Neural crest cell (in vitro differentiated cells): Measurements from ENCODE around the gene RFXAP. TPM values are rescaled to one million over a fixed set of nuclear protein-coding genes. Genes with fewer than 3 reads are reported as not detected.
"Not testable (repeated sequence)": the region's sequence is repeated elsewhere in the genome, so short reads cannot be mapped to it uniquely, and the experiment has no call there.

Experiments
- DNase-seq: peaks from one replicate; pipeline ENCODE4 v3.0.0; 2021; ENCODE audit warnings: low read depth, mixed read lengths, low spot score
- H3K27ac Mint-ChIP-seq: one replicate; pipeline ENCODE4 v1.8.0; 2021; ENCODE audit warnings: mild to moderate bottlenecking, mixed read lengths; ENCODE audit not compliant: unreplicated experiment
- H3K27me3 Mint-ChIP-seq: 2 replicates; pipeline ENCODE4 v1.8.0; 2021; ENCODE audit warnings: low read depth, mild to moderate bottlenecking, mixed read lengths
- H3K36me3 Mint-ChIP-seq: 2 replicates; pipeline ENCODE4 v1.8.0; 2021; ENCODE audit warnings: low read depth, mild to moderate bottlenecking, mixed read lengths
- H3K4me1 Mint-ChIP-seq: 2 replicates; pipeline ENCODE4 v1.8.0; 2021; ENCODE audit warnings: mixed read lengths
- H3K4me3 Mint-ChIP-seq: one replicate; pipeline ENCODE4 v1.8.0; 2021; ENCODE audit warnings: mild to moderate bottlenecking, mixed read lengths
- H3K9me3 Mint-ChIP-seq: 2 replicates; pipeline ENCODE4 v1.8.0; 2021; ENCODE audit warnings: mixed read lengths
- CTCF ChIP-seq: fragments of 200-600 bp; sonication (generic); conservative IDR thresholded peaks from 2 replicates; pipeline ENCODE4 v1.5.0; 2021; ENCODE audit warnings: antibody characterized with exemption, mild to moderate bottlenecking
- total RNA-seq: library from RNA; stranded (reverse); gene quantifications from 2 replicates; pipeline ENCODE4 v1.2.1, GENCODE V29; 2021

Gene RFXAP
- total RNA-seq, 1 donor from 2014 or later = 17.1 TPM

DNA sequence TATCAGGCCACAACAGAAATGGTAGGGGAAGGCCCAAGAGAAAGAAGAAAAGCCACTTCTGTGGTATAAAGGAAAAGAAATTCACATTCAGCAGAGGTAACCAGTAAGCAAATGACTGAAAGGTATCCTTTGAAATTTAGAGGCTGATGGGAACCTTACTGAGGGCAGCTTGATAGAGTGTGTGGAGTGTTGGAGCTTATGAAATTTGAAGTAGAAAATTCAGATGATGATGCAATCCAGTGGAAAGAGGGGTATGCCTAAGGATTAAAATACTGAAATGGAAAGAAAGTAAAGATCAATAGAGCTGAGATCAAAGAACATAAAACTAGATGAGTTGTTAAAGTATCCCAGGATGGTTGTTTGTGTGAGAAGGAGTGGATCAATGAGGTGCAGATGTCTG lies 42.8 kb upstream of the RFXAP start:
- peaks cover 4% of the 10 kb centered on the region for H3K27me3 Mint-ChIP-seq
- no peaks in the 10 kb centered on the region for H3K36me3 Mint-ChIP-seq
- peaks cover 14% of the 10 kb centered on the region for H3K4me1 Mint-ChIP-seq
- no peak overlapping the region for H3K27ac Mint-ChIP-seq
- H3K9me3 Mint-ChIP-seq = no peaks in the 10 kb centered on the region
- no peak for TF ChIP-seq CTCF
- no peak overlapping the region for H3K4me3 Mint-ChIP-seq
- DNase-seq = no peak

DNA sequence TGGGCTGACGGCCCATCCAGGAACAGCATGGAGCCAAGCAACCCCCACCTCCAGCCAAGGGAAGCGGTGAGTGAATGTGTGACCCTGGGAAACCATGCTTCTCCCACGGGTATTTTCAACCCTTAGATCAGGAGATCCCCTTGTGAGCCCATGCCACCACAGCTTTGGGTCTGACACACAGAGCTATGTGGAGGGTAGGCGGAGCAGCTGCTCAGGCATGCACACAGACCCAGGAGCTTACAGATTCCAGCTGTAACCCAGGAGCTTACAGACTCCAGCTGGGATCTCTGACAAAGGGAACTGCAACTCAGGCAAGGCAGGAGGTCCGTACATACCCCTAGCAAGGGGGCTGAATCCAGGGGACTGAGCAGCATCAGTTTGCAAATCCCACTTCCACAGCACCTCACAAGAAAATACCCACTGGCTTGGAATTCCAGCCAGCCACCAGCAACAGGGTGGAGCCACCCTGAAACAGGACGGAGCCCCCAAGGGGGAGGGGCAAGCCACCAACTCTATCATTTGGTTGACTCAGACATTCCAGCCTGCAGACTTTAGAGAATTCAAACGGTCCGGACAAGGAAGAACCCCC lies 40.8 kb upstream of the RFXAP start:
- Mint-ChIP-seq H3K9me3 (no peaks in the 10 kb centered on the region), H3K36me3 (no peaks in the 10 kb centered on the region), H3K27me3 (peaks cover 4% of the 10 kb centered on the region), H3K4me1 (peaks cover 14% of the 10 kb centered on the region), H3K27ac (no peak overlapping the region), H3K4me3 (no peak overlapping the region)
- DNase-seq = no peak
- no peak for TF ChIP-seq CTCF

- Mint-ChIP-seq H3K4me1 (peaks cover 7% of the 10 kb centered on the region), H3K36me3 (no peaks in the 10 kb centered on the region), H3K27ac (no peak overlapping the region), H3K9me3 (no peaks in the 10 kb centered on the region), H3K27me3 (peaks cover 2% of the 10 kb centered on the region), H3K4me3 (no peak overlapping the region)
- no peak for DNase-seq
- TF ChIP-seq CTCF = no peak
These were observed 35.1 kb upstream of the RFXAP start for GRCh38 chr13:36783890-36784289.

DNA sequence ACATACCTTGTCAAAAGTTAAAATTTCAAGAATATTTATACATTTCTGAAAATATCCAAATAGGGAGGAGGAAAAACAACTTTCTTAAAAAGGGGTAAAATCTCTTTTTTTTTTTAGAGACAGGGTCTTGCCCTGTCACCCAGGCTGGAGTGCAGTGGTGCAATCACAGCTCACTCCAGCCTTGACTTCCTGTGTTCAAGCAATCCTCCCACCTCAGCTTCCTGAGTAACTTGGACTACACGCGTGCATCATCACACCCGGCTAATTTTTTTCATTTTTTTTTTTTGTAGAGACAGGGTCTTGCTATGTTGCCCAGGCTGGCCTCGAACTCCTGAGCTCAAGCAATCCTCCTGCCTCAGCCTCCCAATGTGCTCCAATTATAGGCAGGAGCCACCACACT lies 32.8 kb upstream of the RFXAP start:
- H3K27me3 Mint-ChIP-seq, H3K4me3 Mint-ChIP-seq, DNase-seq, H3K27ac Mint-ChIP-seq, H3K36me3 Mint-ChIP-seq, H3K9me3 Mint-ChIP-seq, H3K4me1 Mint-ChIP-seq: not testable (repeated sequence)

DNA sequence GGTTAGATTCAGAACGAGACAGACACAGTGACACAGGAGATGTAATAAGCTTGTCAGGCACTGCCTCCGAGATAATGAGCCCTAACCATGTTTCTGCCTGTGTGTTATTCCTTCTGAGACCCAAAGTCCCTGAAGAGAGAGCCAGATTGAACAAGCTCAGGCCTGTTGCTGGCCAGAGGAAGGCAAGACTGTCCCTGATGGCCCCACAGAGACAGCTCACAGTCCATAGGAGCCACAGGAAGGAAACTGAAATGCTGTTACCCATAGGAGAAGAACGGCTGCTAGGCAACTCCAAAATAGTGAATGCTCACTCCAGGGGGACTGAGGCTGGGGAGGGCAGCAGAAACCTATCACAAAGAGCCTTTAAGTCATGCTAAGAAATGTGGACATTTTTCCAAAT lies 31.8 kb upstream of the RFXAP start:
- no peak for TF ChIP-seq CTCF
- DNase-seq = no peak
- Mint-ChIP-seq H3K27me3 (no peaks in the 10 kb centered on the region), H3K4me3 (no peak overlapping the region), H3K27ac (peak overlapping the region; percentile 71), H3K9me3 (no peaks in the 10 kb centered on the region), H3K4me1 (peaks cover 3% of the 10 kb centered on the region), H3K36me3 (no peaks in the 10 kb centered on the region)

GRCh38 chr13:36788276-36788675 lies 30.7 kb upstream of the RFXAP start:
- Mint-ChIP-seq H3K4me3 (no peak overlapping the region), H3K27ac (no peak overlapping the region), H3K9me3 (no peaks in the 10 kb centered on the region)

More at GRCh38 chr13:36788276-36788675, 30.7 kb upstream of the RFXAP start:
- no peak for TF ChIP-seq CTCF
- H3K4me1 Mint-ChIP-seq = peaks cover 3% of the 10 kb centered on the region
- no peaks in the 10 kb centered on the region for H3K36me3 Mint-ChIP-seq
- no peak for DNase-seq
- H3K27me3 Mint-ChIP-seq = no peaks in the 10 kb centered on the region
